Stimulated activated CD8-positive, alpha-beta memory T cell treated with anti-CD3 and anti-CD28 coated beads, Interleukin-15, amount 100 ng/mL, for 48 hours (primary cell): ENCODE data around the gene ZNF341.
A peak's percentile ranks its signal among the peaks of the same experiment; 100 is the strongest.
"Not testable (repeated sequence)": the region's sequence is repeated elsewhere in the genome, so short reads cannot be mapped to it uniquely, and the experiment has no call there.

ENCODE experiments used
- DNase-seq, 2 donors: peaks; one replicate each; pipeline ENCODE4 v3.0.0-alpha.2; 2020; ENCODE audit warnings: low read depth in 2 of 2

The ZNF341 gene

GRCh38 chr20:33731693-33732165 lies at the start of gene ZNF341:
Gene ZNF341 (plus strand): TSS chr20:33731996. CDS start chr20:33732022, 26 bp downstream.
- peak; percentile 79 to 84 for DNase-seq

GRCh38 chr20:33684533-33685327 lies 47.1 kb upstream of the ZNF341 start:
- no peak for DNase-seq

- DNase-seq: peak; percentile 67 to 68
These were observed 46.3 kb upstream of the ZNF341 start for GRCh38 chr20:33685328-33686099.

GRCh38 chr20:33686100-33686983 lies 45.5 kb upstream of the ZNF341 start, which contains the start of gene E2F1:
Gene E2F1 (minus strand): TSS chr20:33686385. CDS start chr20:33686264, 121 bp downstream.
- peak; percentile 95 to 96 for DNase-seq

GRCh38 chr20:33686984-33687366 lies 44.8 kb upstream of the ZNF341 start:
- no peak for DNase-seq

- no peak for DNase-seq
These were observed 44.4 kb upstream of the ZNF341 start for GRCh38 chr20:33687370-33687915.

GRCh38 chr20:33687993-33688937 lies 43.5 kb upstream of the ZNF341 start:
- DNase-seq: no peak

GRCh38 chr20:33688938-33689424 lies 42.8 kb upstream of the ZNF341 start:
- DNase-seq: no peak

- no peak for DNase-seq
These were observed 42.3 kb upstream of the ZNF341 start for GRCh38 chr20:33689493-33689892.

GRCh38 chr20:33689973-33690372 lies 41.8 kb upstream of the ZNF341 start:
- peak; percentile 57 to 58 for DNase-seq

GRCh38 chr20:33693289-33693688 lies 38.5 kb upstream of the ZNF341 start:
- DNase-seq: no peak

GRCh38 chr20:33693741-33694638 lies 37.8 kb upstream of the ZNF341 start:
- no peak for DNase-seq

- no peak for DNase-seq
These were observed 37.2 kb upstream of the ZNF341 start for GRCh38 chr20:33694639-33695012.

GRCh38 chr20:33696448-33696847 lies 35.3 kb upstream of the ZNF341 start:
- DNase-seq: no peak

GRCh38 chr20:33697129-33697528 lies 34.7 kb upstream of the ZNF341 start:
- no peak for DNase-seq

- DNase-seq: not testable (repeated sequence)
These were observed 32.8 kb upstream of the ZNF341 start for GRCh38 chr20:33698966-33699365.

- not testable (repeated sequence) for DNase-seq
These were observed 30.9 kb upstream of the ZNF341 start for GRCh38 chr20:33700696-33701441.
